D721Med (cell line): Measurements from ENCODE around the gene KCNG2.

Experiments
- DNase-seq: peaks from one replicate; pipeline ENCODE4 v3.0.0; 2011; ENCODE audit warnings: low spot score; ENCODE audit not compliant: insufficient read length
- FAIRE-seq: peaks from 2 replicates; lab custom pipeline; 2011; peaks lifted over from hg19 to GRCh38; lab: Jason Lieb, UNC
- TF ChIP-seq, protein P1 (sequence below): IDR thresholded peaks from 2 replicates; pipeline ENCODE4 v1.5.1; 2012; ENCODE audit warnings: mild to moderate bottlenecking, control low read depth; ENCODE audit not compliant: insufficient read depth; ENCODE audit errors: missing control alignments

Gene KCNG2

GRCh38 chr18:79856119-79857007, 58.6 kb downstream of the KCNG2 start:
- FAIRE-seq (peak; percentile 95), DNase-seq (peak; percentile 100)
- TF ChIP-seq, protein P1, sequence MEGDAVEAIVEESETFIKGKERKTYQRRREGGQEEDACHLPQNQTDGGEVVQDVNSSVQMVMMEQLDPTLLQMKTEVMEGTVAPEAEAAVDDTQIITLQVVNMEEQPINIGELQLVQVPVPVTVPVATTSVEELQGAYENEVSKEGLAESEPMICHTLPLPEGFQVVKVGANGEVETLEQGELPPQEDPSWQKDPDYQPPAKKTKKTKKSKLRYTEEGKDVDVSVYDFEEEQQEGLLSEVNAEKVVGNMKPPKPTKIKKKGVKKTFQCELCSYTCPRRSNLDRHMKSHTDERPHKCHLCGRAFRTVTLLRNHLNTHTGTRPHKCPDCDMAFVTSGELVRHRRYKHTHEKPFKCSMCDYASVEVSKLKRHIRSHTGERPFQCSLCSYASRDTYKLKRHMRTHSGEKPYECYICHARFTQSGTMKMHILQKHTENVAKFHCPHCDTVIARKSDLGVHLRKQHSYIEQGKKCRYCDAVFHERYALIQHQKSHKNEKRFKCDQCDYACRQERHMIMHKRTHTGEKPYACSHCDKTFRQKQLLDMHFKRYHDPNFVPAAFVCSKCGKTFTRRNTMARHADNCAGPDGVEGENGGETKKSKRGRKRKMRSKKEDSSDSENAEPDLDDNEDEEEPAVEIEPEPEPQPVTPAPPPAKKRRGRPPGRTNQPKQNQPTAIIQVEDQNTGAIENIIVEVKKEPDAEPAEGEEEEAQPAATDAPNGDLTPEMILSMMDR: no peak

DNA sequence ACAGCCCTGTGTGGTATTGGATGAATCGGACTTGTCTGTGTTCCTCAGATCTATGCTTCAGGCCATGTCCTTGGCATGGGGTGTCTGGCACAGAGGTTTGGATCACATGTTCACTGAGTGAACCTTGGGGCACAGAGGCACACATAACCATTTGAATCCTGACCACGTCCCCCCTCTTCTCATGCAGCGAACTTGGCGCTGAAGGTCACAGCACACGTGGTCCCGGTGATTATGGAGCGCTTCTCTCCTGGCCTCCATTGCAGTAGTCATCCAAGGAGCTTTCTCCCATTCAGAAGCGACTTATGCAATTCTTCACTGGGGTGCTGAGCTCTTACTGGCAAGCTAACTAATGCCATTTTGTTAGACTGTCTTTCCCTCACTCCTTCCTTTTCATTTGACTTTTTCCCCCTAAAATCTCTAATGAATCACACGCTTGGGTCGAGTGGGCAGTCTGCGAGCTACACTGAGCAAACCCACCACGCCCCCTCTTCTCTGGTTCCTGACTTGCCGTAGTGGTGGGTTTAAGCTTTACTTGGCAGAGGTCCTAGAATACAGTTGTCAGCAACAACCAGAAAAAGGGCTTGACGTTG, 59.4 kb downstream of the KCNG2 start:
- DNase-seq (no peak), FAIRE-seq (no peak)
- TF ChIP-seq, protein P1: no peak

DNA sequence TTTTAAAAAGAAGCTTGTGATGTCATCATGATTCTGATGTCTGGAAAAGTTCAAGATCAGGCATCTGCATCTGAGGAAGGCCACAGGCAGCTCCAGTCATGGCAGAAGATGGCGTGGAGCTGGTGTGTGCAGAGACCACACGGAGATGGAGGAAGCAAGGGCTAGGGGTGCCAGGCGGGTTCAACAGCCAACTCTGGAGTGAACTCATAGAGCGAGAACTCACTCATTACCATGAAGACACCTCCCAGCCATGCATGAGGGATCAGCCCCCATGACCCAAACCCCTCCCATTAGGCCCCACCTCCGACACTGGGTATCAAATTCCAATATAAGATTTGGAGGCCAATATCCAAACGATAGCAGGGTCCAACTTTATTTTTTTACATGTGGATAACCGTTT, 61.6 kb downstream of the KCNG2 start:
- FAIRE-seq: no peak
- no peak for DNase-seq
- TF ChIP-seq, protein P1: no peak

DNA sequence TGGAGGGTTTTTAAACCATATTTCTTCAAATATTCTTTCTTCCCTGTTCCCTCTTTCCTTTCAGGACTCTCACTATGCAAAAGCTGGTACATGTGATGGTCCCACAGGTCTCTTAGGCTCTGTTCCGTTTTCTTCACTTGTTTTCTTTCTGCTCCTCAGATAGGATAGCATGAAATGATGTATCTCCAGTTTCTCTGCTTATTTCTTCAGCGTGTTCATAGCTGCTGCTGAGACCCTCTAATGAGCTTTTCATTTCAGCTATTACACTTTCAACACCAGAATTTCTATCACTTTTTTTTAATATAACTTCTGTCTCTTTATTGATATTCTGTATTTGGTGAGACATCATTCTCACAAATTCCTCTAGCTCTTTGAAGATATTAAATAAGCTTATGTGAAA, 63.9 kb downstream of the KCNG2 start:
- peak; percentile 85 for FAIRE-seq
- TF ChIP-seq, protein P1: no peak
- no peak for DNase-seq

- DNase-seq: no peak
- no peak for FAIRE-seq
- TF ChIP-seq, protein P1: no peak
Observed at GRCh38 chr18:79862562-79862961, 64.8 kb downstream of the KCNG2 start.

GRCh38 chr18:79863161-79864005, 65.6 kb downstream of the KCNG2 start:
- DNase-seq (no peak), FAIRE-seq (no peak)
- TF ChIP-seq, protein P1: no peak
